Right cardiac atrium (tissue), 5 donors: ENCODE data around the gene COX5A. TPM values are rescaled to one million over a fixed set of nuclear protein-coding genes. Genes with fewer than 3 reads are reported as not detected.
A peak's percentile ranks its signal among the peaks of the same experiment; 100 is the strongest.
"Not testable (repeated sequence)": the region's sequence is repeated elsewhere in the genome, so short reads cannot be mapped to it uniquely, and the experiment has no call there.

ENCODE experiments used
- ATAC-seq, 2 donors: fragments of 200-7000 bp; cut with Tn5 transposase; one replicate each; pipeline versions ENCODE4 v1.8.0 to v1.9.1; 2020; ENCODE audit warnings: moderate library complexity in 2 of 2, mild to moderate bottlenecking in 1 of 2
- DNase-seq, 3 donors: peaks; one replicate each; pipeline ENCODE4 v3.0.0-alpha.2; 2020
- H3K27ac ChIP-seq: one replicate; pipeline ENCODE4 v1.5.1; 2013; ENCODE audit warnings: mild to moderate bottlenecking, low read length, control low read depth, moderate library complexity
- H3K27me3 ChIP-seq: one replicate; pipeline ENCODE4 v1.6.1; 2013; ENCODE audit not compliant: control insufficient read depth, insufficient read depth
- H3K4me1 ChIP-seq: one replicate; pipeline ENCODE4 v1.6.1; 2013; ENCODE audit warnings: low read length; ENCODE audit not compliant: control insufficient read depth, insufficient read depth
- H3K4me3 ChIP-seq: one replicate; pipeline ENCODE4 v1.5.1; 2013; ENCODE audit warnings: low read length, control low read depth
- H3K9me3 ChIP-seq: one replicate; pipeline ENCODE4 v1.6.1; 2013; ENCODE audit warnings: low read length; ENCODE audit not compliant: control insufficient read depth
- WGBS: extraction: QIAGEN DNeasy Blood & Tissue Kit; methylation state at CpG from one replicate; pipeline ENCODE4 v1.1.7; 2013; 5-methylcytosine and 5-hydroxymethylcytosine counted together
- intact Hi-C, 4 donors: fragments of 100-400 bp; cut with DNase I; formaldehyde crosslinking; loops; one replicate each; pipeline versions ENCODE4 v1.11.0 to v1.14.0; 2022 to 2023
- polyA plus RNA-seq: library from polyadenylated mRNA; stranded (reverse); fragments of 200-250 nt; gene quantifications from one replicate; pipeline ENCODE4 v1.2.3, GENCODE V29; 2013
- total RNA-seq, 4 donors: library from RNA; stranded (reverse); fragmentation: NEBNext Ultra II Directional; extraction: Animal tissue kit (Norgen Biotek cat#: 25700); gene quantifications; one replicate each; pipeline ENCODE4 v1.2.1, GENCODE V29; 2021
- donor health status: healthy with polysubstance abuse.
- donor health status: DM: no; HTN: yes; CAD: no.
- donor health status: DM: no; HTN: no; CAD: no.
- donor health status: DM: no; HTN: yes; CAD: no; lungs with severe emphysema.
- donor health status: DM: yes; HTN: yes; CAD: no.

The COX5A gene
- total and polyA plus RNA-seq, 5 donors = 802 to 2,062 (median 884) TPM

GRCh38 chr15:74955796-74956647 lies 18.1 kb upstream of the COX5A start:
- Histone ChIP-seq H3K4me3 (peak overlapping the region; percentile 53), H3K4me1 (peaks cover 5% of the 10 kb centered on the region), H3K27me3 (no peaks in the 10 kb centered on the region), H3K27ac (no peak overlapping the region), H3K9me3 (no peaks in the 10 kb centered on the region)
- intact Hi-C loops = loop anchor here in 1 of 4 donors (10.0 kb wide), 1 partner anchor 321 kb away; no protein-coding TSS in a partner anchor
- WGBS = 11% methylated on average over 88 of the region's 88 CpGs
- DNase-seq = peak; percentile 84 to 93 (median 93)
- peak; percentile 58 to 59 for ATAC-seq

- H3K27ac ChIP-seq = peak overlapping the region; percentile 41
- DNase-seq (peak in 2 of 3 donors; percentile 58 to 63), ATAC-seq (no peak)
- intact Hi-C loops = loop anchor here in 1 of 4 donors (10.0 kb wide), 1 partner anchor 320 kb away; no protein-coding TSS in a partner anchor
- peak overlapping the region; percentile 53 for H3K4me3 ChIP-seq
- 52% methylated on average over 8 of the region's 8 CpGs for WGBS
- H3K9me3 ChIP-seq = no peaks in the 10 kb centered on the region
- H3K4me1 ChIP-seq = peaks cover 5% of the 10 kb centered on the region
- no peaks in the 10 kb centered on the region for H3K27me3 ChIP-seq
Measured at GRCh38 chr15:74955017-74955416, 17.1 kb upstream of the COX5A start.

- H3K4me3 ChIP-seq = no peak overlapping the region
- H3K4me1 ChIP-seq = peaks cover 5% of the 10 kb centered on the region
- H3K9me3 ChIP-seq = no peaks in the 10 kb centered on the region
- peak overlapping the region; percentile 41 for H3K27ac ChIP-seq
- intact Hi-C loops = loop anchor here (5.0 to 10.0 kb wide), 3 partner anchors 182 to 320 kb away; no protein-coding TSS in a partner anchor
- peak; percentile 67 to 81 (median 79) for DNase-seq
- H3K27me3 ChIP-seq = no peaks in the 10 kb centered on the region
- peak; percentile 4 to 31 for ATAC-seq
Measured at GRCh38 chr15:74954515-74954914, 16.6 kb upstream of the COX5A start.

GRCh38 chr15:74951006-74951405 lies 13.1 kb upstream of the COX5A start:
- H3K4me3 ChIP-seq = no peak overlapping the region
- H3K4me1 ChIP-seq = peaks cover 2% of the 10 kb centered on the region
- ATAC-seq (no peak), DNase-seq (no peak)
- WGBS = 67% methylated on average over 3 of the region's 3 CpGs
- no peak overlapping the region for H3K27ac ChIP-seq
- no peaks in the 10 kb centered on the region for H3K9me3 ChIP-seq
- no peaks in the 10 kb centered on the region for H3K27me3 ChIP-seq
- intact Hi-C loops = loop anchor here (2.0 to 10.0 kb wide), 4 partner anchors 178 to 316 kb away; no protein-coding TSS in a partner anchor

- no peak overlapping the region for H3K4me3 ChIP-seq
- no peaks in the 10 kb centered on the region for H3K27me3 ChIP-seq
- ATAC-seq = peak; percentile 61 to 71
- H3K9me3 ChIP-seq = no peaks in the 10 kb centered on the region
- H3K27ac ChIP-seq = no peak overlapping the region
- DNase-seq = peak; percentile 59 to 79 (median 73)
- intact Hi-C loops = loop anchor here (2.0 to 10.0 kb wide), 4 partner anchors 177 to 315 kb away; no protein-coding TSS in a partner anchor
- WGBS = 43% methylated on average over 7 of the region's 7 CpGs
- no peaks in the 10 kb centered on the region for H3K4me1 ChIP-seq
Measured at GRCh38 chr15:74950078-74950908, 12.4 kb upstream of the COX5A start.

GRCh38 chr15:74937272-74937589 lies 642 bp downstream of the COX5A start:
- no peaks in the 10 kb centered on the region for H3K9me3 ChIP-seq
- peaks cover 4% of the 10 kb centered on the region for H3K4me1 ChIP-seq
- WGBS = under 1% methylated on average over 18 of the region's 18 CpGs
- peak overlapping the region; percentile 90 for H3K27ac ChIP-seq
- H3K4me3 ChIP-seq = peak overlapping the region; percentile 70
- no peaks in the 10 kb centered on the region for H3K27me3 ChIP-seq
- no peak for ATAC-seq
- DNase-seq = no peak
- intact Hi-C loops = no loop called here

- H3K4me1 ChIP-seq, H3K27me3 ChIP-seq, H3K27ac ChIP-seq, DNase-seq, ATAC-seq, H3K4me3 ChIP-seq, intact Hi-C loops, H3K9me3 ChIP-seq: not testable (repeated sequence)
- WGBS = 82% methylated on average over 3 of the region's 3 CpGs
Measured at GRCh38 chr15:74935193-74935592, 2.7 kb downstream of the COX5A start.

GRCh38 chr15:74933573-74933972 lies 4.3 kb downstream of the COX5A start:
- H3K4me1 ChIP-seq = peaks cover 4% of the 10 kb centered on the region
- no peak overlapping the region for H3K27ac ChIP-seq
- DNase-seq (no peak), ATAC-seq (no peak)
- H3K9me3 ChIP-seq = no peaks in the 10 kb centered on the region
- no peak overlapping the region for H3K4me3 ChIP-seq
- WGBS = 44% methylated on average over 2 of the region's 2 CpGs
- intact Hi-C loops = no loop called here
- H3K27me3 ChIP-seq = no peaks in the 10 kb centered on the region

GRCh38 chr15:74928771-74929198 lies 9.1 kb downstream of the COX5A start:
- Histone ChIP-seq H3K27ac (no peak overlapping the region), H3K9me3 (no peaks in the 10 kb centered on the region), H3K4me1 (no peaks in the 10 kb centered on the region), H3K4me3 (no peak overlapping the region), H3K27me3 (no peaks in the 10 kb centered on the region)
- no peak for ATAC-seq
- intact Hi-C loops = no loop called here
- no peak for DNase-seq
- WGBS = 93% methylated on average over 5 of the region's 5 CpGs

GRCh38 chr15:74924525-74924924 lies 13.3 kb downstream of the COX5A start:
- intact Hi-C loops = no loop called here
- H3K4me1 ChIP-seq = no peaks in the 10 kb centered on the region

GRCh38 chr15:74920456-74920855 lies 17.4 kb downstream of the COX5A start:
- Histone ChIP-seq H3K4me1 (no peaks in the 10 kb centered on the region), H3K4me3 (no peak overlapping the region), H3K9me3 (no peaks in the 10 kb centered on the region), H3K27me3 (no peaks in the 10 kb centered on the region), H3K27ac (no peak overlapping the region)
- WGBS = 81% methylated on average over 8 of the region's 8 CpGs
- intact Hi-C loops = no loop called here
- DNase-seq (no peak), ATAC-seq (no peak)

More at GRCh38 chr15:74924525-74924924, 13.3 kb downstream of the COX5A start:
- no peak for ATAC-seq
- 87% methylated on average over 3 of the region's 3 CpGs for WGBS
- DNase-seq = no peak
- H3K27ac ChIP-seq = no peak overlapping the region
- no peaks in the 10 kb centered on the region for H3K9me3 ChIP-seq
- H3K4me3 ChIP-seq = no peak overlapping the region
- H3K27me3 ChIP-seq = no peaks in the 10 kb centered on the region
